Natural killer cell (primary cell): ENCODE measurements around the gene CABLES1. TPM values are rescaled to one million over a fixed set of nuclear protein-coding genes. Genes with fewer than 3 reads are reported as not detected.
A peak's percentile ranks its signal among the peaks of the same experiment; 100 is the strongest.
"Not testable (repeated sequence)": the region's sequence is repeated elsewhere in the genome, so short reads cannot be mapped to it uniquely, and the experiment has no call there.

Experiments
- ATAC-seq, 3 donors: fragments of 150-1000 bp in 2 of 3; fragments of 200-7000 bp in 1 of 3; cut with Tn5 transposase; 1 replicate in 1 of 3; 2 replicates in 2 of 3; pipeline ENCODE4 v1.10.0; 2021; ENCODE audit warnings: mild to moderate bottlenecking in 2 of 3, moderate library complexity in 2 of 3
- DNase-seq, 2 donors: peaks; one replicate each; pipeline versions ENCODE4 v3.0.0 to v3.0.0-alpha.2; 2013 to 2021; ENCODE audit warnings: mixed read lengths in 1 of 2
- H3K27ac ChIP-seq: one replicate; pipeline ENCODE4 v1.5.1; 2013; ENCODE audit warnings: mild to moderate bottlenecking, low read length
- H3K27me3 ChIP-seq: one replicate; pipeline ENCODE4 v1.6.1; 2013; ENCODE audit warnings: low read length; ENCODE audit not compliant: control insufficient read depth, insufficient read depth
- H3K36me3 ChIP-seq: one replicate; pipeline ENCODE4 v1.6.1; 2013; ENCODE audit warnings: low read length; ENCODE audit not compliant: control insufficient read depth, insufficient read depth
- H3K4me1 ChIP-seq: one replicate; pipeline ENCODE4 v1.6.1; 2013; ENCODE audit warnings: low read length; ENCODE audit not compliant: control insufficient read depth, insufficient read depth
- H3K4me3 ChIP-seq: one replicate; pipeline ENCODE4 v1.5.1; 2013; ENCODE audit warnings: low read length
- H3K9me3 ChIP-seq: one replicate; pipeline ENCODE4 v1.6.1; 2013; ENCODE audit warnings: low read length; ENCODE audit not compliant: control insufficient read depth, insufficient read depth
- H3K27ac Mint-ChIP-seq, 2 donors: one replicate each; pipeline ENCODE4 v1.8.0; 2022; ENCODE audit warnings: mild to moderate bottlenecking in 2 of 2, mixed read lengths in 2 of 2, moderate library complexity in 1 of 2
- H3K27me3 Mint-ChIP-seq, 2 donors: one replicate each; pipeline ENCODE4 v1.8.0; 2022; ENCODE audit warnings: low read depth in 2 of 2, mixed read lengths in 2 of 2
- H3K36me3 Mint-ChIP-seq: one replicate; pipeline ENCODE4 v1.8.0; 2022; ENCODE audit warnings: mixed read lengths
- H3K4me1 Mint-ChIP-seq, 2 donors: one replicate each; pipeline ENCODE4 v1.8.0; 2022; ENCODE audit warnings: mixed read lengths in 2 of 2
- H3K4me3 Mint-ChIP-seq: one replicate; pipeline ENCODE4 v1.8.0; 2022; ENCODE audit warnings: mild to moderate bottlenecking, moderate library complexity, mixed read lengths
- H3K9me3 Mint-ChIP-seq, 2 donors: one replicate each; pipeline ENCODE4 v1.8.0; 2022; ENCODE audit warnings: mixed read lengths in 2 of 2
- WGBS: methylation state at CpG from one replicate; pipeline ENCODE4 v1.1.7; 2013; ENCODE audit warnings: missing lambda C conversion rate; ENCODE audit not compliant: insufficient coverage; 5-methylcytosine and 5-hydroxymethylcytosine counted together
- intact Hi-C: fragments of 100-400 bp; cut with micrococcal nuclease; formaldehyde crosslinking; loops from one replicate; pipeline ENCODE4 v1.14.2; 2022
- total RNA-seq, 4 donors: library from RNA; stranded (reverse); fragments of 120-200 nt in 1 of 4; gene quantifications; one replicate each; pipeline versions ENCODE4 v1.2.3 to v1.2.4, GENCODE V29; 2013 to 2022
- TF ChIP-seq, protein P1 (sequence below): fragments of 200-600 bp; IDR thresholded peaks from one replicate; pipeline ENCODE4 v1.8.0; 2022; ENCODE audit warnings: antibody characterized with exemption

CABLES1 gene
- 1 to 10 TPM; 1.3 to 2.2 (median 1.8) TPM for total RNA-seq
- total RNA-seq (2013), result 6.6 TPM

- WGBS, result 6% methylated on average over 67 of the region's 67 CpGs
- peaks cover 29% of the 10 kb centered on the region for H3K27me3 ChIP-seq
- H3K4me1 ChIP-seq, result peaks cover 32% of the 10 kb centered on the region
- intact Hi-C loops, result loop anchor here (5.0 kb wide), 4 partner anchors 97 to 242 kb away; no protein-coding TSS in a partner anchor
- DNase-seq (peak; percentile 27 to 42), ATAC-seq (peak; percentile 2 to 16 (median 13))
- Mint-ChIP-seq H3K27ac (peak within 1 kb of the TSS; percentile 34 to 45), H3K36me3 (no peaks in the 10 kb centered on the region), H3K4me1 (peaks cover 15 to 17% of the 10 kb centered on the region in 2 donors), H3K4me3 (peak within 1 kb of the TSS; percentile 87), H3K27me3 (peaks cover 31 to 37% of the 10 kb centered on the region in 2 donors), H3K9me3 (no peaks in the 10 kb centered on the region)
- TF ChIP-seq, protein P1, sequence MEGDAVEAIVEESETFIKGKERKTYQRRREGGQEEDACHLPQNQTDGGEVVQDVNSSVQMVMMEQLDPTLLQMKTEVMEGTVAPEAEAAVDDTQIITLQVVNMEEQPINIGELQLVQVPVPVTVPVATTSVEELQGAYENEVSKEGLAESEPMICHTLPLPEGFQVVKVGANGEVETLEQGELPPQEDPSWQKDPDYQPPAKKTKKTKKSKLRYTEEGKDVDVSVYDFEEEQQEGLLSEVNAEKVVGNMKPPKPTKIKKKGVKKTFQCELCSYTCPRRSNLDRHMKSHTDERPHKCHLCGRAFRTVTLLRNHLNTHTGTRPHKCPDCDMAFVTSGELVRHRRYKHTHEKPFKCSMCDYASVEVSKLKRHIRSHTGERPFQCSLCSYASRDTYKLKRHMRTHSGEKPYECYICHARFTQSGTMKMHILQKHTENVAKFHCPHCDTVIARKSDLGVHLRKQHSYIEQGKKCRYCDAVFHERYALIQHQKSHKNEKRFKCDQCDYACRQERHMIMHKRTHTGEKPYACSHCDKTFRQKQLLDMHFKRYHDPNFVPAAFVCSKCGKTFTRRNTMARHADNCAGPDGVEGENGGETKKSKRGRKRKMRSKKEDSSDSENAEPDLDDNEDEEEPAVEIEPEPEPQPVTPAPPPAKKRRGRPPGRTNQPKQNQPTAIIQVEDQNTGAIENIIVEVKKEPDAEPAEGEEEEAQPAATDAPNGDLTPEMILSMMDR, result no peak
- H3K27ac ChIP-seq, result no peak within 1 kb of the TSS
- no peaks in the 10 kb centered on the region for H3K36me3 ChIP-seq
- H3K4me3 ChIP-seq, result peak within 1 kb of the TSS; percentile 49
- H3K9me3 ChIP-seq, result no peaks in the 10 kb centered on the region
These were observed at the start of gene CABLES1 for GRCh38 chr18:23134780-23135549. CABLES1 (plus strand) TSS chr18:23135485; CDS start chr18:23135763, 278 bp downstream.

- TF ChIP-seq, protein P1, result no peak
- H3K4me1 Mint-ChIP-seq, result no peaks in the 10 kb centered on the region
- no peak overlapping the region for H3K4me3 ChIP-seq
- no peaks in the 10 kb centered on the region for H3K9me3 Mint-ChIP-seq
- no peaks in the 10 kb centered on the region for H3K36me3 ChIP-seq
- H3K4me3 Mint-ChIP-seq, result no peak overlapping the region
- no peaks in the 10 kb centered on the region for H3K9me3 ChIP-seq
- intact Hi-C loops, result no loop called here
- ATAC-seq (no peak), DNase-seq (no peak)
- no peaks in the 10 kb centered on the region for H3K27me3 ChIP-seq
- H3K27me3 Mint-ChIP-seq, result peaks cover 0 to 13% of the 10 kb centered on the region in 2 donors
- no peak overlapping the region for H3K27ac ChIP-seq
- H3K27ac Mint-ChIP-seq, result no peak overlapping the region
- H3K36me3 Mint-ChIP-seq, result no peaks in the 10 kb centered on the region
- 65% methylated on average over 3 of the region's 3 CpGs for WGBS
- no peaks in the 10 kb centered on the region for H3K4me1 ChIP-seq
These were observed 47.9 kb upstream of the CABLES1 start for GRCh38 chr18:23087352-23087751.

DNA sequence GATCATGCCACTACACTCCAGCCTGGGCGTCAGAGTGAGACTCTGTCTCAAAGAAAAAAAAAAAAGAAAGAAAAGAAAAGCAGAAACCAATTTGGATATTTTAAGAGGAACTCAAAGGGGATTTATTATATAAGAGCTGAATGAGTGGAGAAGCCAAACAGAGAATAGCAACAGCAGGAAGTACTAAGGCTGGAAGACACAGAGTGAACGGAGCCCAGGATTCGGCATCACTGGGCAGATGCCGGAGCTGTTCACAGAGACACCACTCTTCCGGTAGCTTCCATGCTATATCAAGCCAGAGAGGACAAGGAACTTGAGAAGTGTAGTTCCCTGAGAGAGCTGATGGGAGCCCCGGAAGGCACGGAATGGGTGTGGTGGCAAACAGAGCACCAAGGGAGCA, 47.0 kb upstream of the CABLES1 start:
- DNase-seq (no peak), ATAC-seq (no peak)
- WGBS, result 89% methylated on average over 7 of the region's 7 CpGs
- no peaks in the 10 kb centered on the region for H3K36me3 ChIP-seq
- Mint-ChIP-seq H3K27ac (no peak overlapping the region), H3K4me3 (no peak overlapping the region), H3K9me3 (no peaks in the 10 kb centered on the region), H3K27me3 (peaks cover 0 to 13% of the 10 kb centered on the region in 2 donors), H3K36me3 (no peaks in the 10 kb centered on the region), H3K4me1 (no peaks in the 10 kb centered on the region)
- H3K4me3 ChIP-seq, result no peak overlapping the region
- H3K27me3 ChIP-seq, result no peaks in the 10 kb centered on the region
- no peaks in the 10 kb centered on the region for H3K4me1 ChIP-seq
- intact Hi-C loops, result no loop called here
- H3K27ac ChIP-seq, result no peak overlapping the region
- TF ChIP-seq, protein P1, result no peak
- no peaks in the 10 kb centered on the region for H3K9me3 ChIP-seq

DNA sequence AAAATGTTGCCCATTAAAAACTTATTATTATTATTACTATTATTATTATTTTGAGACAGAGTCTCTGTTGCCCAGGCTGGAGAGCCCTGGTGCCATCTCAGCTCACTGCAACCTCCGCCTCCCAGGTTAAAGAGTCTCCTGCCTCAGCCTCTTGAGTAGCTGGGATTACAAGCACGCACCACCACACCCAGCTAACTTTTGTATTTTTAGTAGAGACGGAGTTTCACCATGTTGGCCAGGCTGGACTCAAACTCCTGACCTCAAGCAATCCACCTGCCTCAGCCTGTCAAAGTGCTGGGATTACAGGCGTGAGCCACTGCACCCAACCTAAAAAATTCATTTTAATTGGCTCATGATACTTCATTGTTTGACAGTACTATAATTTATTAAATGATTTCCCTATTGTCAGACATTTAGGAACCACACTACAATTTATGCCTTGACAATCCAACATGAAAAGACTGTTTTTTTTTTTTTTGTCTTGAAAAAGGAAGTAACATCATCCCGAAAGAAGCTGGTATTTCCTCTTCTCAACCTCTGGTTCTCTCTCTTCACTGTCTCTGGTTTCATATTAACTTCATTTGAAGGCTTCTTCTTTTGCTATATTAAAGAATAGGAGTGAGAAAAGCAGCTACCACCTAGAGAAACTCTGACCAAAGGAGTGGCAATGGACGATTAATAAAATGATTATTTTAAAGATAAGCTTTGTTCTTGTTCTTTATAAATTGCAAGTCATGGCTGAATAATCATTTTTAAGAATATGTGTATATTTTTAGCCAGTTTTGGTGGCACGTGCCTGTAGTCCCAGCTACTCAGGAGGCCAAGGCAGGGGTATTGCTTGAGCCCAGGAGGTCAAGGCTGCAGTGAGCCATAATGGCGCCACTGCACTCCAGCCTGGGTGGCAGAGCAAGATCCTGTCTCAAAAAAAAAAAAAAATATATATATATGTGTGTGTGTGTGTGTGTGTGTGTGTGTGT, 44.0 kb upstream of the CABLES1 start:
- H3K4me1 Mint-ChIP-seq, H3K9me3 Mint-ChIP-seq, H3K36me3 ChIP-seq, ATAC-seq, H3K27me3 ChIP-seq, H3K36me3 Mint-ChIP-seq, H3K4me1 ChIP-seq, DNase-seq, H3K27ac ChIP-seq, H3K4me3 ChIP-seq, H3K9me3 ChIP-seq, intact Hi-C loops, H3K27ac Mint-ChIP-seq, H3K4me3 Mint-ChIP-seq: not testable (repeated sequence)
- peaks cover 5 to 16% of the 10 kb centered on the region in 2 donors for H3K27me3 Mint-ChIP-seq
- WGBS, result 50% methylated on average over 6 of the region's 8 CpGs
